Activated CD4-positive, alpha-beta T cell treated with anti-CD3 and anti-CD28 coated beads for 1 hour (primary cell): ENCODE results near the gene PTPRG.

ENCODE experiments used
- DNase-seq: peaks from one replicate; pipeline ENCODE4 v3.0.0-alpha.2; 2020

Gene PTPRG

GRCh38 chr3:61593446-61594029 is 32.2 kb downstream of the PTPRG start:
- no peak for DNase-seq

DNA sequence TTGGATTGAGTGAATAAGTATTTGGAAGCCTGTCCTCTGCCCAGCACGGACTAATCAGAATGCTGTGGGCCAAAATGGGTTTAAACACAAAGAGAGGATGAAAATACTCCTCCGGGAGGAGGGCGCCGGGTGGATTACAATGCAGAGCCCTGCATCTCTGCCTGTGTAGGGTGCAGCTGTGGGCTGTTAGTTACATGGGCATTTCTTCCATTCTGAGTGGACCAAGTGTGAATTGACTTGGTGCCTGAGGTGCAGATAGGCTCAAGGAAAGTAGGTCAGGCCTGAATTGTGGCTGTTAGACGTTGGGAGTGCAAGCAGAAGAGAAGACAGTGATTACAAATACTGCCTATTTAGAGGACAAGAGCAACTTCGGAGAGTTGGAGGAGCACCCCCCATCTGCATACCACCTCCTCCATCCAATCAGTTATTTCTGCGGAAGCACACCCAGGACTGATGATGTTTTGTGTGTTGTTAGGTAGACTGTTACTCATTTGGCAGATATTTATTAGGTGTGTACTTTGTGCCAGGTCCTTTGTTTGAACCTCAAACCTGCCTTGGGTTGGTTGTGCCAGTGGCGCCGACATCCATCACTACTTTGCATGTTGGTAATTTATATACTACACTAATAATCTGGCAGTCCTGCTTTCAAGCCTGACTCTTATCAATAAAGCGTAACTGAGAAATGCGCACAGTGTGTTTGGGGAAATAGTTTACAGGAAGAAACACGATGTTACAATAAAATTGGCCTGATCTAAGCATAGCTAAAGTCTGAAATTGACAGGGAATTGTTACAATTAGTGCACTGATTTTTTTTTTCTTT is 33.0 kb downstream of the PTPRG start:
- DNase-seq, result no peak

DNA sequence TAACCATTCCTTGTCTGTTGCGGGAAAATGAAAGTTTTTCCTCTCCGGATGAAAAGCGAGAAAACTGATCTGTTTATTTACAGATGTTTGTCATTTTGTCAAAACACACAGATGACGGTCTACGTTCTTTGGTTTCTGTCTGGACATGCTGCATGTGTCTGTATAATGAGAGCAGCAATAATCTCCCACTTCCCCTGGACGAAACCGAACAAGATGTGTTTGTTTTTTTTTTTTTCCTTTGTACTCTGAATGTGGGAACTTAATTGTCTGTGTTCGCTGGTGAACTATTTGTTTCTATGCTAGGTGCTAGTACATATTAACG is 33.6 kb downstream of the PTPRG start:
- DNase-seq, result no peak

- DNase-seq, result no peak
Measured at GRCh38 chr3:61595288-61595687, 33.9 kb downstream of the PTPRG start.

DNA sequence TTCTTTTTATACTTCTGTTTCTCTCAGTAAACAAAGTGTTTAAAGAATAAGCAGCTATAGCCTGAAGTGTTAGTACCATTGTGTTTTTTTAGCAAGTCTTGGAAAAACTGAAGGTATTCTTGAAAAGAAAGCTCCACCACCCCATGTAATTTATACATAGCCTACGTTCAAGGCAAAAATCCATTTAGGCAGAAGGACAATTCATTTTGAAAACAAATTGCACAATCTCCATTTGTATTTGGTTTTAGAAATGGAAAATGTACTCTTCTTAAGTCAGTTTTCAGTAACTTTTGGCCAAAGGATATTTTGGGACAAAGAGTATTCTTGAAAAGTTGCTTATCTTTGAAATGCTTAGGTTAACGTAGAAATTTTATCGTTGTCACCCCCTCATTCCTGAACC is 34.5 kb downstream of the PTPRG start:
- DNase-seq, result no peak

DNA sequence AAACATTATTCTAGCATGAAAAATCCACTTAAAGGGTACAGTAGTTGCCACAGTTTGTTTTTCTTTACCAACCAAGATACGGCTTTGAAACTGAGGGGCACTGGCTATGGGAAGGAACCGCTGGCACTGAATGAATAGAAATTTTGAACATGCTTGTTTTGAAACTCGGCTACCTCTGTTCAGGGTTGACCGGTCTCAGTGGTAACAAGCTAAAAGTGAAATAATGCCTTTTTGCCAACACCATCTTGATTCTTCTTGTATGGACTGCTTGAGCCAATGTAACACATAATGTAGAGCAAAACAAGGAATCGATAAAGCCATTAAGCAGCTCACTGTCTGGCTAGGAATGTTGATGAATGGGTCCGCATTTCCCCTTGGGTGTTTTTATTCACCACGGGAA is 36.5 kb downstream of the PTPRG start:
- DNase-seq, result no peak

DNA sequence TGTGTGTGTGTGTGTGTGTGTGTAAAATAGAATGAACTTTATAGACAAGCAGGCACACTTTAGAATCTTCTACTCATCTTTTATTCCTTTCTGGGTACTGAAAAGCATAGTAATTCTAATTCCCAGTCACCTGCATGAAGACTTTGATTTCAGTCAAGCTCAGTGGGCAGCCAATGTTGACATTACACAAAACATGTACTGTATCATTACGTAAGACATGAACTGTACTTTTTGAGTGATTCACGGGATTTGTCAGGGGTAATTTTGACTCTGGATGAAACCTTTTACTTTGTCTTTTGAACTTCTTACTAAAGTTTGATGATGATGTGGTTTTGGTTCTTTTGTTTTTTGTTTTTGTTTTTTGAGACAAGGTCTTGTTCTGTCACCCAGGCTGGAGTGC is 38.8 kb downstream of the PTPRG start:
- no peak for DNase-seq

- no peak for DNase-seq
Measured at GRCh38 chr3:61601831-61602230, 40.5 kb downstream of the PTPRG start.

DNA sequence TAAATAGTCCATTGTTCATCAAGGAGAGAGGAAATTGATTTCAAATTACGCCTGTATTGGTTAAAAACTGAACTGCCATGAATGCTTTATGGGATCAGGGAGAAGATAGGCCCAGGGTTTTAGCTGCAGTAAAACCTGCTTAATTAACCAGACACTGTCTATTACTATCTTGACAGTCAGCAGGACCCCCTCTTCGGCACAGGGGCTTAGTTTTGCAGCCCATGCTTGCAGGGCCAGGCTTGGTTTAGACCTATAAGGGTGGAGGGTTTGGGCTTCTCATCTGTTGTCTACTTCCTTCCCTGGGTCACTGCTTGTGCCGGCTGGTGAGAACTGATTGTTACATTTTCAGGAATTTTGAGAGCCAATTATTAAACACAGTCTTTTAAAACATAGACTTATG is 41.1 kb downstream of the PTPRG start:
- no peak for DNase-seq

DNA sequence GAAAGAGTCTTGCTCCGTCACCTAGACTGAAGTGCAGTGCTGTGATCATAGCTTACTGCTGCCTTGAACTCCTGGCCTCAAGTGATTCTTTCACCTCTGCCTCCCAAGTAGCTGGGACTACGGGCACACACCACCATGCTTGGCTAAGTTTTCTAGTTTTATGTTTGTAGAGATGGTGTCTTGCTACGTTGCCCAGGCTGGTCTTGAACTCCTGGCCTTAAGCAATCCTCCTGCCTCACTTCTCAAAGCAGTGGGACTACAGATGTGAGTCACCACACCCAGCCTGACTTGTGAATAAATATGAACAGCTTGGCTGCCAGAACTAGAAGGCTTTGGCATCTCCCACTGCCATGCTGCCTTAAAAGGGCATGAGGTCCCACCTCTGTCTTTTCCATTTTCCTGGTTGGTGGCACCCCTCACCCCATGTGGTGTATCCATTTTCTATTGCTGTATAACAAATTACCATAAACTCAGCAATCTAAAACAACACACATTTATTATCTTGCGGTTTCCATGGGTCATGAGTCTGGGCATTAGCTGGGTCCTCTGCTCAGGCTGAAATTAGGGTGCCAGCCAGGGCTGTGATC is 44.3 kb downstream of the PTPRG start:
- no peak for DNase-seq

DNA sequence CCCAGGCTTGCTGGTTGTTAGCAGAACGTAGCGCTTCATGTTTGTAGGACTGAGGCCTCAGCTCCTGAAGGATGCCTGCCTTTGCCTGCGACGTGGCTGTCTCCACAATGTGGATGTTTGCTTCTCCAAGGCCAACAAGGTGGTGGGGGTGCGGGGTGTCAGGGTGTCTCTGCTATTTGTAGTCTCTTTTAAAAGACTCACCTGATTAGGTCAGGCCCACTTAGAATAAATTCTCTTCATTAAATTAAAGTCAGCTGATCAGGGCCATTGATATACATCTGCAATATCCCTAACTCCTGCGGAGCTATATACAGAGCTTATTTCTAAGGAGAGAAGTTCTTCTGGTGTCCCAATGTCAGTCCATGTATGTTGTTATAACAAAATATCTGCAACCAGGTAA is 44.8 kb downstream of the PTPRG start:
- DNase-seq, result no peak

- no peak for DNase-seq
Measured at GRCh38 chr3:61608072-61608471, 46.7 kb downstream of the PTPRG start.

GRCh38 chr3:61608711-61609110 is 47.3 kb downstream of the PTPRG start:
- no peak for DNase-seq

DNA sequence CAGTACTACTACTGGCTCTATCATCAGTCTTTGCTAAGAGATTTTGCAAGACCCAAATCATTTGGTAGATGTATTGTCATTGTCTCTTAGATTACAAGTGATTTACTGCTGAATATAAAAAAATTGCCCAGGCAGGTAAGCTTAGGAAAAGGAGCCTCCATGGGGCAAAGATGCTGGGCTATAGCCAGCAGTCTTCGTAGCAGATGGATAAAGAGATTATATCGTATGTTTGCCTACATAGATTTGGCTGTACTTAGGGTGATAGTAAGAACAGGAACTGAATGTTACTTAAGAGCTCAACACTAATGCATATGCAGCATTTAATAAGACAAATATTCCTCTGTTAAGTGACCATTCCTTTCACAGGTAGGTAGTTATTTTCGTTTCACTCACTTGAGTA is 48.9 kb downstream of the PTPRG start:
- DNase-seq, result no peak

GRCh38 chr3:61612211-61613194 is 51.1 kb downstream of the PTPRG start:
- no peak for DNase-seq

DNA sequence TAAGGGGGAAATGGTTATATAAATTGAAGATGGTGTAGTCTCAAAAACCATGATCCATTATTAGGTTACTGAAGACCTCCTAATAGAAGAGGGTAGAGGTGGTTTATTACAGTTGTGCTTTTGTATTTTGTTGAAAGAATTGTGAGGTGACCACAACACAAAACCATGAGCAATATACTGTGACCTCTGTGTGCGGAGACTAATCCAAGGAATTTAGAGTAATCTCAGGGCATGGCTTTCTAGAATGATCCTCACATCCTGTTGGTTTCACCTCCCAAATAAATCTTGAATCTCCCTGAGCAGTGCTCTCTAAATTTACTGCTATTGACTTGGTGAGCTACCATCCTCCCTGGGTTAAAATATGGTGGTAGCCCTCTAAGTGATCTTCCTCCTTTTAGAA is 52.3 kb downstream of the PTPRG start:
- no peak for DNase-seq

DNA sequence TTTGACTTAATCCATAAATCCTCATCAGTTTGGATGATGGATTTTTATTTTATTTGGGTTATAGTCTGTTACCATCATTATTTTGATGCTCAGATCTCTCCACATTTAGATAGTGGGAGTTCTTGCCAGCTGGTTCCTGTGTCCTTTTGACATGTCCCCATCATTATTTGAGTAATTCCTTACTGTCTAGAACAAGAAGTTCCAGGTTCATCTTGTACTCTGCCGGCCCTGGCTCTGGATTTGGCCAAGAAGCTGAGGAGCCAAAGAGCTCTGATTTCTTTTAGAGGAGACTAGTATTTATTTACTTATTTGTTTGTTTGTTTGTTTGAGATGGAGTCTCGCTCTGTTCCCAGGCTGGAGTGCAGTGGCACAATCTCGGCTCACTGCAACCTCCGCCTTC is 54.3 kb downstream of the PTPRG start:
- no peak for DNase-seq

- DNase-seq, result no peak
Measured at GRCh38 chr3:61616586-61616985, 55.2 kb downstream of the PTPRG start.

- no peak for DNase-seq
Measured at GRCh38 chr3:61617041-61617440, 55.7 kb downstream of the PTPRG start.

DNA sequence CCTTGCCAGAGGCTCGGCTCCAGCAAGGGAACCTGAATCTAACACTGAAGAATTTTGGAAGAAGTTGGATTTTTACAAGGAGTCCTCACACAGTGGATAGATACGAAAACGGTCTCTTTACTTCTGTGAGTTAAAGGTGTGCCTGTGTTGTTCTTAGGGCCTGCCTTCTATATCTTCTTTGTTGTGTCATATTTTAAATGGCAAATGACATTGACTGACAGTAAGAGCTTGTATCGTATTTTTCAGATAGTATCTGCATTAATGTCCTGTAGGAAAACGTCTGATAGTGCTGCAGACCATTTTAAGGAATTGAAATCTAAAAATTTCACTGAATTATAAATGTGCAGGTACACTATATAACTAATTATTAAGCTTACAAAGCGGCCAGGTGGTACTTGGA is 56.3 kb downstream of the PTPRG start:
- no peak for DNase-seq

GRCh38 chr3:61618231-61618630 is 56.9 kb downstream of the PTPRG start:
- DNase-seq, result no peak

GRCh38 chr3:61618871-61619270 is 57.5 kb downstream of the PTPRG start:
- DNase-seq, result no peak

- DNase-seq, result no peak
Measured at GRCh38 chr3:61620073-61620472, 58.7 kb downstream of the PTPRG start.
